DOHH2 (cell line): ENCODE measurements around the gene DHRS9.

Experiments
- H3F3A ChIP-seq: fragments of 200-600 bp; sonication (generic), shearing (Covaris generic); 2 replicates; pipeline ENCODE4 v1.6.0; 2016; ENCODE audit warnings: antibody characterized with exemption, mild to moderate bottlenecking; ENCODE audit not compliant: control insufficient read depth, insufficient read depth
- H3K27ac ChIP-seq: fragments of 200-600 bp; sonication (generic); 2 replicates; pipeline ENCODE4 v1.5.1; 2014; ENCODE audit warnings: low read depth, mild to moderate bottlenecking, low read length, moderate library complexity
- H3K27me3 ChIP-seq: fragments of 200-600 bp; sonication (generic); 2 replicates; pipeline ENCODE4 v1.6.1; 2014; ENCODE audit warnings: mild to moderate bottlenecking, low read length, mixed read lengths; ENCODE audit not compliant: control insufficient read depth
- H3K36me3 ChIP-seq: fragments of 200-600 bp; sonication (generic); 2 replicates; pipeline ENCODE4 v1.6.1; 2014; ENCODE audit warnings: mild to moderate bottlenecking, low read length, moderate library complexity, mixed read lengths; ENCODE audit not compliant: control insufficient read depth
- H3K4me1 ChIP-seq: fragments of 200-600 bp; sonication (generic); 2 replicates; pipeline ENCODE4 v1.6.1; 2014; ENCODE audit warnings: mild to moderate bottlenecking, low read length, mixed read lengths; ENCODE audit not compliant: control insufficient read depth
- H3K4me2 ChIP-seq: fragments of 200-600 bp; sonication (generic); 2 replicates; pipeline ENCODE4 v1.6.0; 2014; ENCODE audit warnings: mild to moderate bottlenecking, low read length, moderate library complexity
- H3K4me3 ChIP-seq: fragments of 200-600 bp; sonication (generic); 2 replicates; pipeline ENCODE4 v1.5.1; 2014; ENCODE audit warnings: mild to moderate bottlenecking, low read length, mixed read lengths
- H3K79me2 ChIP-seq: fragments of 200-600 bp; sonication (generic); 2 replicates; pipeline ENCODE4 v1.6.1; 2014; ENCODE audit warnings: mild to moderate bottlenecking, low read length, mixed read lengths; ENCODE audit not compliant: control insufficient read depth
- H3K9me2 ChIP-seq: fragments of 200-600 bp; sonication (generic); replicated peaks from 2 replicates; pipeline ENCODE4 v1.6.1; 2014; ENCODE audit warnings: mild to moderate bottlenecking, low read length, mixed read lengths; ENCODE audit not compliant: control insufficient read depth
- H3K9me3 ChIP-seq: fragments of 200-600 bp; sonication (generic); 2 replicates; pipeline ENCODE4 v1.6.1; 2014; ENCODE audit warnings: antibody characterized with exemption, low read length, mixed read lengths; ENCODE audit not compliant: control insufficient read depth, insufficient read depth
- H4K20me1 ChIP-seq: fragments of 200-600 bp; sonication (generic); 2 replicates; pipeline ENCODE4 v1.6.0; 2014; ENCODE audit warnings: low read depth, mild to moderate bottlenecking, antibody characterized with exemption, low read length, moderate library complexity; ENCODE audit not compliant: control insufficient read depth, insufficient read depth
- CTCF ChIP-seq: fragments of 200-600 bp; sonication (generic); IDR thresholded peaks from one replicate; pipeline ENCODE4 v1.5.1; 2014; ENCODE audit warnings: antibody characterized with exemption, mild to moderate bottlenecking, low read depth, low read length; ENCODE audit not compliant: poor library complexity, severe bottlenecking
- EZH2phosphoT487 ChIP-seq: fragments of 200-600 bp; sonication (generic); IDR thresholded peaks from 2 replicates; pipeline ENCODE4 v1.6.1; 2017; ENCODE audit warnings: borderline replicate concordance, mild to moderate bottlenecking, antibody characterized with exemption, low read length, moderate library complexity, mixed read lengths

Gene DHRS9

GRCh38 chr2:169109502-169110409 lies 40.4 kb downstream of the DHRS9 start:
- no peak overlapping the region for H3K27ac ChIP-seq
- no peak overlapping the region for H3K4me3 ChIP-seq
- no peaks in the 10 kb centered on the region for H3K9me2 ChIP-seq
- H3K27me3 ChIP-seq: peaks cover 9% of the 10 kb centered on the region
- H4K20me1 ChIP-seq: 0 out of 2 replicates have a peak, but pooled peaks cover 3% of the 10 kb centered on the region
- no peaks in the 10 kb centered on the region for H3K9me3 ChIP-seq
- no peaks in the 10 kb centered on the region for H3F3A ChIP-seq
- TF ChIP-seq EZH2phosphoT487 (no peak), CTCF (peak; percentile 97)
- no peaks in the 10 kb centered on the region for H3K36me3 ChIP-seq
- H3K4me2 ChIP-seq: no peak overlapping the region
- H3K79me2 ChIP-seq: no peaks in the 10 kb centered on the region
- peaks cover 39% of the 10 kb centered on the region for H3K4me1 ChIP-seq

GRCh38 chr2:169110419-169110818 lies 41.1 kb downstream of the DHRS9 start:
- H3K36me3 ChIP-seq: no peaks in the 10 kb centered on the region
- H3K27me3 ChIP-seq: peaks cover 9% of the 10 kb centered on the region
- H3K4me2 ChIP-seq: no peak overlapping the region
- no peaks in the 10 kb centered on the region for H3F3A ChIP-seq
- peaks cover 37% of the 10 kb centered on the region for H3K4me1 ChIP-seq
- H3K79me2 ChIP-seq: no peaks in the 10 kb centered on the region
- H3K27ac ChIP-seq: no peak overlapping the region
- H4K20me1 ChIP-seq: 0 out of 2 replicates have a peak, but pooled peaks cover 3% of the 10 kb centered on the region
- TF ChIP-seq CTCF (no peak), EZH2phosphoT487 (no peak)
- H3K9me2 ChIP-seq: no peaks in the 10 kb centered on the region
- no peaks in the 10 kb centered on the region for H3K9me3 ChIP-seq
- no peak overlapping the region for H3K4me3 ChIP-seq

GRCh38 chr2:169110916-169111315 lies 41.6 kb downstream of the DHRS9 start:
- no peaks in the 10 kb centered on the region for H3K9me3 ChIP-seq
- H3K27ac ChIP-seq: no peak overlapping the region
- no peaks in the 10 kb centered on the region for H3K9me2 ChIP-seq
- 0 out of 2 replicates have a peak, but pooled peaks cover 3% of the 10 kb centered on the region for H4K20me1 ChIP-seq
- H3K79me2 ChIP-seq: no peaks in the 10 kb centered on the region
- H3K4me2 ChIP-seq: no peak overlapping the region
- peaks cover 9% of the 10 kb centered on the region for H3K27me3 ChIP-seq
- no peak overlapping the region for H3K4me3 ChIP-seq
- H3K36me3 ChIP-seq: no peaks in the 10 kb centered on the region
- no peaks in the 10 kb centered on the region for H3F3A ChIP-seq
- peaks cover 35% of the 10 kb centered on the region for H3K4me1 ChIP-seq
- TF ChIP-seq EZH2phosphoT487 (no peak), CTCF (no peak)
